A549 (cell line): ENCODE results near the gene RHOJ.

Experiments used
- CHD4 ChIP-seq: fragments of 200-600 bp; sonication (generic); IDR thresholded peaks from 2 replicates; pipeline ENCODE4 v1.6.1; 2016; ENCODE audit warnings: antibody characterized with exemption, mild to moderate bottlenecking, borderline replicate concordance
- CTCF ChIP-seq: fragments of >200 bp; sonication (Bioruptor Twin); formaldehyde crosslinking; IDR thresholded peaks from 3 replicates; pipeline ENCODE4 v1.5.1; 2016
- EP300 ChIP-seq, 2 experiments: fragments of >200 bp; sonication (Bioruptor Twin); formaldehyde crosslinking; IDR thresholded peaks; 2 replicates in 1 of 2; 3 replicates in 1 of 2; pipeline ENCODE4 v1.6.1; 2016 to 2017
- MAX ChIP-seq: IDR thresholded peaks from 2 replicates; pipeline ENCODE4 v1.6.1; 2012
- NR3C1 ChIP-seq: fragments of >200 bp; sonication (Bioruptor Twin); formaldehyde crosslinking; IDR thresholded peaks from 3 replicates; pipeline ENCODE4 v1.6.1; 2017
- PBX3 ChIP-seq: IDR thresholded peaks from 2 replicates; pipeline ENCODE4 v1.6.1; 2012
- POLR2A ChIP-seq: IDR thresholded peaks from 2 replicates; pipeline ENCODE4 v1.6.1; 2012; ENCODE audit warnings: mild to moderate bottlenecking, low read length
- RAD21 ChIP-seq, 2 experiments: fragments of >200 bp in 1 of 2; sonication (Bioruptor Twin) in 1 of 2; formaldehyde crosslinking in 1 of 2; IDR thresholded peaks in 1 of 2; conservative IDR thresholded peaks in 1 of 2; 2 replicates in 1 of 2; 3 replicates in 1 of 2; pipeline ENCODE4 v1.6.1; 2012 to 2018; ENCODE audit warnings: inconsistent platforms in 1 of 2
- RFX5 ChIP-seq: fragments of 450-650 bp; IDR thresholded peaks from 2 replicates; pipeline ENCODE4 v1.7.1; 2014; ENCODE audit warnings: antibody characterized with exemption, mild to moderate bottlenecking, moderate library complexity
- SREBF2 ChIP-seq: fragments of 450-650 bp; IDR thresholded peaks from 2 replicates; pipeline ENCODE4 v1.6.1; 2014; ENCODE audit warnings: mild to moderate bottlenecking, moderate library complexity
- USF2 ChIP-seq: fragments of 450-650 bp; IDR thresholded peaks from 2 replicates; pipeline ENCODE4 v1.6.1; 2014; ENCODE audit warnings: antibody characterized with exemption

GRCh38 chr14:63193236-63193635, 11.0 kb upstream of the RHOJ start:
- TF ChIP-seq CTCF, result no peak
- TF ChIP-seq POLR2A, result no peak
- no peak for TF ChIP-seq PBX3
- TF ChIP-seq RFX5, result no peak
- no peak for TF ChIP-seq CHD4
- TF ChIP-seq NR3C1, result no peak
- TF ChIP-seq EP300 (IDR thresholded peaks at IDR 0.05), result no peak
- TF ChIP-seq USF2, result no peak
- no peak for TF ChIP-seq MAX
- TF ChIP-seq RAD21 (conservative IDR thresholded peaks at IDR 0.05 in 1 of 2, IDR thresholded peaks at IDR 0.05 in 1 of 2), result no peak
- no peak for TF ChIP-seq SREBF2
